ENCODE results near the gene DENND1B.
"Not testable (repeated sequence)": the region's sequence is repeated elsewhere in the genome, so short reads cannot be mapped to it uniquely, and the experiment has no call there.

Gene DENND1B

DNA sequence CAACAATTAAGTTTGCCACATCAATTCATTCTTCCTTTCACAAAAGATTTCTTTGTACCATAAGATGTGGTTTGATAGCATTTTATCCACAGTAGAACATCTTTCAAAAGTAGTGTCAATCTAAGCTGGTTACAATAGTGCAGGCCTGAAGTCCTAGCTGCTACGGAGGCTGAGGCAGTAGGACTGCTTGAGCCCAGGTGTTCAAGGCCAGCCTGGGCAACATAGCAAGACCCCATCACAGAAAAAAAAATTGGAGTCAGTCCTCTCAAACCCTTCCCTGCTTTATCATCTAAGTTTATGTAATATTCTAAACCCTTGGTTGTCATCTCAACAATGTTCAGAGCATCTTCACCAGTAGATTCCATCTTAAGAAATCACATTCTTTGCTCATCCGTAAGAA, 31.7 kb downstream of the DENND1B start:
- no peak for DNase-seq

DNA sequence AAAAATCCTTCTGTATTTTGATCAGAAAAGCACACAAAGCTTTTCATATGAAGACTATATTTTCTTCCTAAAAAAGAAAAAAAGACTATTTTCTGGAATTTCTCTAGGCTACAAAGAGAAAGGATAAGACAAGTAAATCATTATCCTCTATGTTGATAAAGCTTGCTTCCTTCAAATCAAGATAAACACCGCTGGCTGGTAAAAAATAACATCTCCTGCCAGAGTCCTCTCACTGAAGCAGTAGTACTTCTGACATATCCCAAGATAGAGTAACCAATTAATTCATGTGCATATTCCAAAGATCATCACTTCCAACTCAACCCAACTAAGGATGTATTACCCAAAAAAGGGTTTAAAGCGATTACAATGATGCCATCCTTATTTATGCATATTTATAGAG, 34.3 kb downstream of the DENND1B start:
- DNase-seq, result no peak

- no peak for DNase-seq
Measured at GRCh38 chr1:197738927-197739326, 36.4 kb downstream of the DENND1B start.

DNA sequence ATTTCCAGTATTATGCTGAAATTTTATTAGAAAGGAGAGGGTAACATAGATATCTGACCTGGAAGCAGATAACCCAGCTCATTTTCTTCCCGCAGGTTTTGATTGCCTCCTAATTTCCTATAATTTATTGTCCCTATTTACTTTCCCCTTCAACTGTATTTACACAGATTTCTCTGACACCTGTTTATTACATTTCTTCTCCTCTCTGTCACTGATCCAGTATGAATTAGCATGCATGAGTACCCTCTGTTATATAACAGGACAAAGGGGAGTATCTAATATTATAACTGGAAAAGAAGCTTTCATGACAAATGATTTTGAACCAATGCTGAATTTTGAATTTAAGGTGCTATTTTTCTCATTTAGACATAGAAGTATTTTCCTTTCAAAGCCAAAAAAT, 37.4 kb downstream of the DENND1B start:
- no peak for DNase-seq

GRCh38 chr1:197736685-197737084, 38.6 kb downstream of the DENND1B start:
- DNase-seq, result no peak

DNA sequence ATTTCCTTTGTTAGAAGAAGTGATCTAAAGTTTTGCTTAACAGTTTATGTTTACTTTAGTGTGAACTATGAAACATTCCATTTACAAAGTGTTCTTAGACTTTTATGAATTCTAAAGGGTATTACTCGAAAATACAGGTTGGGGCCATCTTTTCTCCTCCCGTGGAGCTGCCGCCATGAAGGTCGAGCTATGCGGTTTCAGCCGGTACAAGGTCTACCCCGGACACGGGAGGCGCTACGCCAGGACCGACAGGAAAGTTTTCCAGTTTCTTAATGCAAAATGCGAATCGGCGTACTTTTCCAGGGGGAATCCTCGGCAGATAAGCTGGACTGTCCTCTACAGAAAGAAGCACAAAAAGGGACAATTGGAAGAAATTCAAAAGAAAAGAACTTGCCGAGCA, 39.8 kb downstream of the DENND1B start:
- no peak for DNase-seq

- DNase-seq, result peak in 7 of 51 donors; percentile 2 to 23 (median 5)
Measured at GRCh38 chr1:197733324-197733723, 42.0 kb downstream of the DENND1B start.

- DNase-seq, result no peak
Measured at GRCh38 chr1:197732187-197732586, 43.1 kb downstream of the DENND1B start.

- DNase-seq, result no peak
Measured at GRCh38 chr1:197731449-197731848, 43.8 kb downstream of the DENND1B start.

- no peak for DNase-seq
Measured at GRCh38 chr1:197725976-197726375, 49.3 kb downstream of the DENND1B start.

GRCh38 chr1:197725044-197725443, 50.2 kb downstream of the DENND1B start:
- no peak for DNase-seq

- DNase-seq, result no peak
Measured at GRCh38 chr1:197715806-197716205, 59.5 kb downstream of the DENND1B start.

GRCh38 chr1:197706601-197707000, 68.7 kb downstream of the DENND1B start:
- DNase-seq, result no peak

DNA sequence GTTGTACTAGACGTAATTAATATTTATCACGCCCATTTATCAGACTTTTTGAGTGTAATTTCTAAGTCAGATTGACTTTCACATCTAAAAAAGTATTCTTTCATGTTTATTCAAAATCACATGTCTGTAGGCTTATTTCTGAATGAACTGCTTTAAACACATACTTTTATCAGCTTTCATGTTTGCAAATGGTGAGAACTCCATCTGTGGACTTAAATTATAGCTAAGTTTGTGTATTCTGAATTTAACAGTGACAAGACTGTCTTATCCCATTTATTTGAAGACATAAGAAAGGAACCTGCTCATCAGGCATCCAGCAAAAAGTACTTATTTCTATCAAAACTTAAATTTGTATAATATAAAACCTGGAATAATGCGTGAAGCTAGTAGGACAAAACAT, 69.3 kb downstream of the DENND1B start:
- no peak for DNase-seq

GRCh38 chr1:197700688-197701087, 74.6 kb downstream of the DENND1B start:
- DNase-seq, result not testable (repeated sequence)

- no peak for DNase-seq
Measured at GRCh38 chr1:197696372-197696771, 78.9 kb downstream of the DENND1B start.

- DNase-seq, result no peak
Measured at GRCh38 chr1:197695961-197696360, 79.3 kb downstream of the DENND1B start.

GRCh38 chr1:197692965-197693364, 82.3 kb downstream of the DENND1B start:
- no peak for DNase-seq

DNA sequence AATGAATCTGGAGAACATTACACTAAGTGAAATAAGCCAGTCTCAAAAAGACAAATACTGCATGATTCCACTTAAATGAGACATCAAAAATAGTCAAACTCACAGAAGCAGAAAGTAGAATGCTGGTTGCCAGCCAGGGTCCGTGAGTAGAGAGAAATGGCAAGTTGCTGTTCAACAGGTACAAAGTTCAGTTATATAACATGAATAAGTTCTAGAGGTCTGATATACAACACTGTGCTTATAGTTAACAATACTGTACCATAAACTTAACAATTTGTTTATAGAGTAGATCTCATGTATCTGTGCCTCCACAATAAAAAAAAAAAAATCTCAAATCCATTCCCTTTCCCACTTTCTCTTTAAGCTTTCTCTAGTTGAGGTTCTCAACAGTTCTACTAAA, 83.5 kb downstream of the DENND1B start:
- no peak for DNase-seq

DNA sequence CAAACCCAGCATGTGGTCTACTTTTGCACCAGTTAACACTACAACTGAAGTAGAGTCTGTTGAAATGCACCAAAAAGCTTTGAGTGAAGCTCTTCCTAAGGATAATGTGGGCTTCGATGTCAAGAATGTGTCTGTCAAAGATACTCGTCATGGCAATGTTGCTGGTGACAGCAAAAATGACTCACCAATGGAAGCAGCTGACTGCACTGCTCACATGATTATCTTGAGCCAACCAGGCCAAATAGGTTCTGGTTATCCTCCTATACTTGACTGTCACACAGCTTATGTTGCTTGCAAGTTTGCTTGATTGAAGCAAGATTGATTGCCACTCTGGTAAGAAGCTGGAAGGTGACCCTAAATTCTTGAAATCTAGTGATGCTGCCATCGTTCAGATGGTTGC, 85.2 kb downstream of the DENND1B start:
- no peak for DNase-seq

GRCh38 chr1:197688233-197688632, 87.0 kb downstream of the DENND1B start:
- DNase-seq, result no peak

DNA sequence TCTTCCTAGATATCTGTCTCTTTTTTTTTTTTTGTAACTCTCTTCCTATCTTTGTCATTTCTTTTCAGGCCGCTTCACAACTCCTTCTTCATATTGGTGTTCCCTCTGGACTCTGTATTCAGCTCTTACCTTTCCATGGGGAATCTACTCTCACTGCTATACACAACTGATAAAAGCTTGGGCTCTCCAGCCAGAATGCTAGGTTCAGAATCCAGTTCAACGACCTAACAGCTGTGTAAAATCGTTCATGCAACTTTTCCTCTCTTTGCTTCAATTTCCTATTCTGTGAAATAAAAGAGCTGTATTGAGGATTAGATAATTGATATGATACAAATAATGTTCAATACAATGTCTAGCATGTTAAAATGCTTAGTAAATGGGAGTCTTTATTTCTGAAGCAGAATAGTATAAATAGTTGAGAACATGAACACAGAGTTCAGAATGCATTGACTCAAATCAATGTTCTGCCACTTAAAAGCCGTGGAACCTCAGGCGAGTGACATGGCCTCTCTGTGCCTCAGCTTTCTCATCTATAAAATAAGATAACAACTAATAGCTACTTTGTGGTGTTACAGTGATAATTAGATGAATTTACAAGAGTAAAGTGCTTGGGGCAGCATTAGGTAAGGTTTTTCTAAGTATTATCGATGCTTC, 88.5 kb downstream of the DENND1B start:
- DNase-seq, result no peak

DNA sequence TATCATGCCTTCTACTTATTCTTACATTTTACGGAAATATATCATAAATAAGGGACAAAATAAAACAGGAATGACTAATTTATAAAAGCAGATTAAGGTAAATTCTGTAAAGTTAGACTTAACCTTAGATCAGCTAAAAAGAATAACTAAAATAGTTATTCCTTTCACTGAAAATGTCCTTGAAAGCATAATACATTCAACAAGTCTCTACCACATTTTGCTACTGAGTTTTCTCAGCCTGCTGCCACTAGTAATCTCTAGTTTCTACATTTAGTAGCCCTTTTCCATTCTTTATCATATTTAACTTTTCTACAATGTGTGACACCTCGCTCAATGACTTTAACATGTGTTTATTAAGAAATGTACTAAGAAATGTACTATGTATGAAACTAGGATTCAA, 89.0 kb downstream of the DENND1B start:
- no peak for DNase-seq

DNA sequence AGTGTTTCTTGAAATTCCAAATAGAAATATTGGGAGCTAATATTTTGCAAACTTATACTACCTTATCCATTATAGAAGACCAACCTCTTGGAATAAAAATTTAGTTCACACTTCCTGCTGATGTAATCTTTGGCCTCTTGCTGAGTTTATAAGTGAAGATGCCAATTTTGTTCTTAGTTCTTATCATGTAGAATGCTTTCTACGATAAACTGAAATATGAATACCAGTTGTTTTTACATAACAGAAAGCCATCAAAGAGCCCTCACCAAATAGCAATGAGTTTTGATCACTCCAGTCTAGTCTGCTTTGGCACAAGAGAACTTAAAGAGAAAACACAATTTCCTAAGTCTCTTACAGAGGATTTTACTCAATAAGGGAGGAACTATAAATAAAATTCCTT, 89.5 kb downstream of the DENND1B start:
- DNase-seq, result no peak
